Stimulated activated CD4-positive, alpha-beta T cell treated with anti-CD3 and anti-CD28 coated beads, Interleukin-15, amount 100 ng/mL, for 1 hour (primary cell): ENCODE measurements around the gene CTNNA1.
A peak's percentile ranks its signal among the peaks of the same experiment; 100 is the strongest.
"Not testable (repeated sequence)": the region's sequence is repeated elsewhere in the genome, so short reads cannot be mapped to it uniquely, and the experiment has no call there.

Experiments used
- DNase-seq, 2 donors: peaks; one replicate each; pipeline ENCODE4 v3.0.0-alpha.2; 2020; ENCODE audit warnings: low read depth in 1 of 2, low spot score in 1 of 2

Gene CTNNA1, protein sequence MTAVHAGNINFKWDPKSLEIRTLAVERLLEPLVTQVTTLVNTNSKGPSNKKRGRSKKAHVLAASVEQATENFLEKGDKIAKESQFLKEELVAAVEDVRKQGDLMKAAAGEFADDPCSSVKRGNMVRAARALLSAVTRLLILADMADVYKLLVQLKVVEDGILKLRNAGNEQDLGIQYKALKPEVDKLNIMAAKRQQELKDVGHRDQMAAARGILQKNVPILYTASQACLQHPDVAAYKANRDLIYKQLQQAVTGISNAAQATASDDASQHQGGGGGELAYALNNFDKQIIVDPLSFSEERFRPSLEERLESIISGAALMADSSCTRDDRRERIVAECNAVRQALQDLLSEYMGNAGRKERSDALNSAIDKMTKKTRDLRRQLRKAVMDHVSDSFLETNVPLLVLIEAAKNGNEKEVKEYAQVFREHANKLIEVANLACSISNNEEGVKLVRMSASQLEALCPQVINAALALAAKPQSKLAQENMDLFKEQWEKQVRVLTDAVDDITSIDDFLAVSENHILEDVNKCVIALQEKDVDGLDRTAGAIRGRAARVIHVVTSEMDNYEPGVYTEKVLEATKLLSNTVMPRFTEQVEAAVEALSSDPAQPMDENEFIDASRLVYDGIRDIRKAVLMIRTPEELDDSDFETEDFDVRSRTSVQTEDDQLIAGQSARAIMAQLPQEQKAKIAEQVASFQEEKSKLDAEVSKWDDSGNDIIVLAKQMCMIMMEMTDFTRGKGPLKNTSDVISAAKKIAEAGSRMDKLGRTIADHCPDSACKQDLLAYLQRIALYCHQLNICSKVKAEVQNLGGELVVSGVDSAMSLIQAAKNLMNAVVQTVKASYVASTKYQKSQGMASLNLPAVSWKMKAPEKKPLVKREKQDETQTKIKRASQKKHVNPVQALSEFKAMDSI

DNA sequence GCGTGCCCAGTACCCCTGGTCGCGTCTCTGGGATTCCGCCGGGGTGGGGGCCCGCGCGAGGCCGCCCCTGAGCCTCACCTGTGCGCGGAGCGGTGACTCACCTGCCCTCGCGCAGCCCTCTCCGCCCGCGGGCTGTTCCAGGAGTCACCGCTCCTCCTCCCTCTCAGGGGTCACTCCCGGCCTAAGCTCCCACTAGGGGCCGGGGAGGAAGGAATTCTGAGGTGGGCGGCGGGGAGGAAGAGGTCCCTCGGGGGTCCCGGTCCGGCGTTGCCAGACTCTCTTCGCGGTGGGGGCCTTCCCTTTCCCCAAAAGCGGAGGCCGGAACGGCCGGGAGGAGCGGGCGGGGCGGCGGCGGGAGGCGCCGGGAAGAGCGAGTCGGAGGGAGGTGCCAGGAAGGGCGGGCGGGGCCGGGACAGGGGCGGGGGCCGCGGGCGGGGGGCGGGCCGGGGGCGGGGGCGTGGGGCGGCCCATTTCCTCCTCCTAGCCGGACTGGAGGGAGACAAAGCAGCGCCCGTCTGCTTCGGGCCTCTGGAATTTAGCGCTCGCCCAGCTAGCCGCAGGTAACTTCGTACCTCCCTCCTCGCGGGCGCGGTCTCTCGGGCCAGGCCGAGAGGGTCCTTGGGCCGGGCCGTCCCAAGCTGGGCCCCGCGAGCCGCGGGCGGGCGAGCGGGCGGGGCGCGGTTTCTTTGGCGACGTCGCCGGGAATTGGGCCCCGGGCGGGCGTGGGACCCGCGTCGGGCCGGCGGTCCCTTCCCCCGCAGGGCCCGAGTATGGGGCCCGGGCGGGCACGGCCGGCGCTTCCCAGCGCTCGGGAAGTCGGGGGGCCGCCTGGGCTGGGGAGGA lies at the start of gene CTNNA1:
TSS of gene CTNNA1 (plus strand) at position 475 of the 843 bp plus-strand sequence. CDS start 28,500 bp downstream, outside the sequence.
- DNase-seq = peak; percentile 24 to 33

DNA sequence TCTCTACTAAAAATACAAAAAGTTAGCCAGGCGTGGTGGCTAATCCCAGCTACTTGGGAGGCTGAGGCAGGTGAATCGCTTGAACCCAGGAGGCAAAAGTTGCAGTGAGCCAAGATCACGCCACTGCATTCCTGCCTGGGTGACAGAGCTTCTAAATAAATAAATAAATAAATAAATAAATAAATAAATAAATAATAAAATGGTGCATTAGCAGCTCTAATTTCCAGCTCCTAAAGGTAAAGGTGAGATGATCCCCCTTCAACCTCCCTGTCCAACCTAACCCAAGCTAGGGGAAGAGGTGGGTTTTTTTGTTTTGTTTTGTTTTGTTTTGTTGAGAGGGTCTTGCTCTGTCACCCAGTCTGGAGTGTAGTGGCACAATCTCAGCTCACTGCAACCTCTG lies 49.4 kb upstream of the CTNNA1 start:
- not testable (repeated sequence) for DNase-seq

DNA sequence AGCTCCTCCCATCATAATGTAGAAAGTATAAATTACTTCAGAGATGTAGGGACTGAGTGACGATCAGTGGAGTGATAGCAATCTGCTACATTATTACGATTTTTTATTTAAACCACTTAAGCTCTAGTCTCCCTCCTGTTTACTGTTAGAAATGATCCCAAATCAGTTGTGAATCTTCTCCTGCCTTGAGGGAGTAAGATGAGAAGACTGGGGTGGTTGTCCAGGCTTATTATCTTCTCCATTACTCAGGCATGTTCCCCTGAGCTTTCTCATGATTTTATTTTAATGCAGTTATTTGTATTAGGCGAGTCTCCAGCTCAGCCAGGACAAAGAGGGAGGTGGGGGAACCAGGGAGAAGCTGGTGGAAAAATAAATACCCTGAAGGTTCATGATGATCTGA lies 48.2 kb upstream of the CTNNA1 start:
- no peak for DNase-seq

DNA sequence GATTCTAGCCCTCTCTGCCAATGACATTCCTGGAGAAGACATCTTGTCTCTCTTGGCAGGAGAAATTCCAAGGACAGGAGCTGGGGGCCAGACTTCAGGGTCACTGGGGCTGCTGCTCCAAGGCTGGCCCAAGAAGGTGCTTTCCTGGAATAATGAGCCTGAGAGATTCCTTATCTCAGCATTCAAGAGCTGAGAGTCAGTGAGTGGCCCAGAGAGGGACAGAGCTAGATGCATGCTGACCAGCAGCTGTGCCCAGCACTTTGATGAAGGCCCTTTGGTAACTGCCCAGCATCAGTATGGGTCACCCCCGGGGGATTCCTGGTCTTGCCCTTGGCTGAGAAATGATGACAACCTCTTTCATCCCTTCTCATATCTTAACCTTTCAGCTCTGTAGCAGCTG lies 47.7 kb upstream of the CTNNA1 start:
- no peak for DNase-seq

DNA sequence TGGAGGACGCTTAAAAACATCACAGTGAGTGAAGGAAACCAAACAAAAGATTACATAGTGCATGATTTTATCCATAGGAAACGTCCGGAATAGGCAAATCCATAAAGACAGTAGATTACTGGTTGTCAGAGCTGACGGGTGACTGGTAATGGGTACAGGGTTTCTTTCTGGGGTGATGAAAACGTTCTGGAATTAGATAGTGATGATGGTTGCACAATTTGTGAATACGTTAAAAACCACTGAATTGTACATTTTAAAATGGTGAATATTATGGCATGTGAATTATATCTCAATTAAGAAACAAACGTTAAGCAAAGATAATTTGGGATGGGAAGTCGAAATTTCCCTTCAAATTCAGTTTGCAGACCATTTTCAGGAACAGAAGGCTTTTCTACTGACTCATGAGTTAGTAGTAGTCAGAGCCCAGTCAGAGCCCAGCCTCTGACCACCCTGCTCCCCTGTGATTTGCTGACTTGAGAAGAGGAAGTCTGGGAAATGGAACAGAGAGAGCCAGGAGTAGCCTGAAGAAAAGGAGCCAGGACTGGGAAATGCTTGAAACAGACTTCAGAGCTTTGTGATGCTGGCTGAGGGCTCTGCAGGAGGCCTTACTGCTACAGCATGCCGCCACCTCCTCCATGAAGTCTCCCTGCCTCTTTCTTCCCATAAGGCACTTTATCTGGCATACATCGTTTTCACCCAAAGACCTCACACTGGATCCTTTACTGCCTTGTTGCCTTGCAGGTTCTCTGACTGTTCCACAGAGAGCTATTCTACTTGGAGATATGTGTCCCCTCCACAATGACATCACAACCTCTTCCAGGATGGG lies 46.4 kb upstream of the CTNNA1 start:
- no peak for DNase-seq

DNA sequence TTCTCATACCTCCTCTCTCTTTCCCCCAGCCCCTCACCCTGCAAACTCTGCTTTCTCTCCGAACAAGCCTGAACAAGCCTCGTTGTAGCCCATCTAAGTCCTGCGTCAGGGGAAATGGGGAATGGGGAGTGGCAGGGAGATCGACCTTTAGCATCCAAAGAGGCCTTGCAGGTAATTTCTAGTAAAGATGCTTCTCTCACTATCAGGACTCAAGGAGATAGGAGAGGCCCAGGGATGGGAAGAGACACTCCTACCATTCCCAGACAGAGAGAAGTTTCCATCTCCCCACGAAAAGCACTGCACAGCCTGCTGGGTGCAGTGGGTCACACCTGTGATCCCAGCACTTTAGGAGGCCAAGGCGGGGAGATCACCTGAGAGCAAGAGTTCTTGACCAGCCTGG lies 44.4 kb upstream of the CTNNA1 start:
- no peak for DNase-seq

DNA sequence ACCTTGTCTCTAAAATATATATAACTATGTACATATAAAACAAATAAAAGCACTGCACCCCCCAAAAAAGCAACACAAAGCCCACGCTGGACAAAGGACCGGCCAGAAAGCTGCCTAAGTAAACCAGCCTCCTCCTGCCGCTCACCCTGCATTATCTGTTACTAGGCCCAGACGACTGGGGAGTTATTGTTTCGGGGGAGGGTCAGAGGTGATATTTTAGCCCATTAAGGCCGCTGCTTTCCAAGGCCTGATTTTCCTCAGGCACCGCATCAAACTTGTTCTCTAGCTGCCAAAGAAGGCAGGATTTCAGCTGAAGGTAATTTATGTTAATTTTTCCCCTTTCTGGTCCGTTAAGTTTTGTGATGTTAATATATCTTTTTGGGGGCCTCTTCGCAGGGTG lies 44.0 kb upstream of the CTNNA1 start:
- no peak for DNase-seq

DNA sequence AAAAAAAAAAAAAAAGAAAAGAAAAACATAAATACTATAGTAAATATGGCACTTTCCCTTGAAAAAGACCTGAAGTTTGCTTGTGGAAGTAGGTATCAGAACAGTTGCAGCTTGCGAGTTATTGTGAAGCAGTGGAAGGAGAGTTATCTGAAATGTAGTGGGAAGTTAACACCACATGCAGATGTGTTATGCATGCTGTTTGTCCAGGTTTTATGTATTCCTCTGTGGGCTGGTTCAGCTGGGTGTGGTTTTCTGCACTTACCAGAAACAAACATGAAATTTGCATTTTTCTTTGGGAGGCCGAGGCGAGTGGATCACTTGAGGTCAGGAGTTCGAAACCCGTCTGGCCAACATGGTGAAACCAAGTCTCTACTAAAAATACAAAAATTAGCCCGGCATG lies 42.1 kb upstream of the CTNNA1 start:
- no peak for DNase-seq

DNA sequence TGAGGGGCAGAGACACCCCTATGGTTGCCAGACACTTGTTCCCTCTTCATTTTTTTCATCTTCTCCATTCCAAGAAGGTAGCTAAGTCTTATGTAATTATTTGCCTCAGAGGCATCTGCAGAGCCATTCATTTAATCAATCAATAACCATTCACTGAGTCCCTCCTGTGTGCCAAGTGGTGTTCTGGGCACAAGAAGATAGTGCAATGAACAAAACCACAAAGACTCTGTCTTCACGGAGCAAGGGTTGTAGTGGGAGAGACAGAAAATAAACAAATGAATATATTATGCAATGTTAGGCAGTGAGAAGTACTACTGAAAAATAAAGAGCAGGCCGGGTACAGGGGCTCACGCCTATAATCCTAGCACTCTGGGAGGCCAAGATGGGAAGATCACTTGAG lies 41.4 kb upstream of the CTNNA1 start:
- DNase-seq = no peak

DNA sequence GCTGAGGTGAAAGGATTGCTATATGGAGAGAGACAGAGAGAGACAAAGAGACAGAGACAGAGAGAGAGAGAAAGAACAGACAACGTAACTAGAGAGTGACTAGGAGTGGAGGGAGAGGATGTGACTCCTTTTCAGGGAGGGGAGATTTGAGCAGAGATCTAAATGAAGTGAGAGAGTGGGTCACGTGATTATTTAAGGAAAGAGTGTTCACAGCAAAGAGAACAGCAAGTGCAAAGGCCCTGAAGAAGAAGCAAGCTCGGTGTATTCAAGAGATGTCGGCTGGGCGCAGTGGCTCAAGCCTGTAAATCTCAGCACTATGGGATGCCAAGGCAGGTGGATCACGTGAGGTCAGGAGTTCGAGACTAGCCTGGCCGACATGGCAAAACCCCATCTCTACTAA lies 40.9 kb upstream of the CTNNA1 start:
- DNase-seq = no peak

DNA sequence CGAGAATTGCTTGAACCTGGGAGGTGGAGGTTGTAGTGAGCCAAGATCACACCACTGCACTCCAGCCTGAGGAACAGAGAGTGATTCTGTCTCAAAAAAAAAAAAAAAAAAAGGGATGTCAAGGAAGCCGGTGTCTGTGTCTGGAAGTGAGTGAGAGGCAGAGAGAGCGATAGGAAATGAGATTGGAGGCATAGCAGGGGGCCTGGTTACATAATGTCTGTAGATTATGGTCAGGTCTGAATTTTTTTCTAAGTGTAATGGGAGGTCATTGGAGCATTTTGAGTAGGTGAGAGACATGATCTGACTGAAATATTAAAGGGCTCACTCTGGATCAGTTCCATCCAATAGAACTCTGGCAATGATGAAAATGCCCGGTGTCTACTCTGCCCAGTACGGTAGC lies 40.4 kb upstream of the CTNNA1 start:
- DNase-seq = no peak

DNA sequence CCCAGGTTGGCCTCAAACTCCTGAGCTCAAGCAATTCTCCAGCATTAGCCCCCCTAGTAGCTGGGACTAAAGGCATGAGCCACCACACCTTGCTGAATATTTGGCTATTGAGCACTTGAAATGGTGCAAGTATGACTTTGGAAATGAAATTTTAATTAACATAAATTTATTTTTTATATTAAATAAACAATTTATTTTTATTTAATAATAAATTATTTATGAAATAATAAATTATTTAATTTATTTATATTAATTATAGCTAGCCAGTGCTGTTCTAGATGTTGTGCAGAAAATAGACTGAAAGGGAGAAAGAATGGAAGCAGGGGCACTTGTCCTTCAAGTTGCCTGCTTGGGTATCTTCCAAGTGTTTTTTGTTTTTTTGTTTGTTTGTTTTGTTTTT lies 40.0 kb upstream of the CTNNA1 start:
- no peak for DNase-seq

DNA sequence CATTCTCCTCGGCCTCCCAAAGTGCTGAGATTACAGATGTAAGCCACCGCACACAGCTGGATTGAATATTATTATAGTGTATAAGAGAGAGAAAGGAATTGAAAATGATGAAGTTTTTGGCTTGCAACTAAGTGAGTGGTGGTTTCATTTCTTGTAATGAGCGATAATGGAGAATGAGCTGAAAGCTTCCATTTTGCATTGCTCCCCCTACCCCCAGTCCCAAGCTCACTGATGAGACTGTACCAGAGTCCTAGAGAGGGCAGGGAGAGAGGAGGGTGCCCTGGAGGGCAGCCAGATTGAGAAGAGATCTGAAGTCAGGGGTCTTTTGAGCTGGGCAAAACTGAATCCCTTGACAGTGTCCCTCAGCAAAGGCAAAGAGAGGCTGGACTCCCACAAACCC lies 38.5 kb upstream of the CTNNA1 start:
- DNase-seq = no peak

DNA sequence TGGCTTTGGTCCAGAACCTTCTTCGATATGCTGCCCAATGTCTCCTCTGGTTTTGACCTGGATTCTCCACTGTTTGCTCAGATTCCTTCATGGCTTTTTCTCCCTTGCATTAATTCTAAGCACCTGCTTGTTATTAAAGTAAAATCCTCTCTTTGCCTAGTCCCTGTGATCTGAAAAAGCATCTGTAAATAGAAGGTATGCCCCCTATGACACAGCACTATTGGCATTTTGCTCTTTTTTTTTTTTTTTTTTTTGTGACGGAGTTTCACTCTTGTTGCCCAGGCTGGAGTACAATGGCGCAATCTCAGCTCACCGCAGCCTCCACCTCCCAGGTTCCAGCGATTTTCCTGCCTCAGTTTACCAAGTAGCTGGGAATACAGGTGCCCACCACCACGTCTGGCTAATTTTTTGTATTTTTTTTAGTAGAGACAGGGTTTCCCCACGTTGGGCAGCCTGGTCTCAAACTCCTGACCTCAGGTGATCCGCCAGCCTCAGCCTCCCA lies 37.2 kb upstream of the CTNNA1 start:
- DNase-seq = not testable (repeated sequence)

DNA sequence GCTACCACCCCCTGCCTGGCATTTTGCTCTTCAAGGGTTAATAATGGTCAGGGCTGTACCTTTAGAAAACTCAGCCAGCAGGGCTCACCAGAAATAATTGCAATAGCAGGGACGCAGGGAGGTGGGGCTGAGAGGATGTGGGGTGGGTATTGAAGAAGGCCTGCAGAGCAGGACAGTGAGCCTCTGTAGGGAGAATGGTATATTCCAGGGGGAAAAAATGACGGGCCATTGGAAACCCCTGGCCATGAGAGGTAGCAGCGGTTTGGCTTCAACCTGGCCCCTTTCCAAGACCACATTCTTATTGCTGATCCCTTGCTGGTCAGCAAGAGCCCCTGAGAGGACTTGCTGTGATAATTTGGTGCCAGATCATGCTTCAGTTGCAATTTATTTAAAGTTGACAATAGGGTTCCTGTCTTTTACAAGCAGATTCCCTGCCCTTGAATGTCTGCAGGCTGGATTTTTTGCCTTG lies 36.7 kb upstream of the CTNNA1 start:
- no peak for DNase-seq

DNA sequence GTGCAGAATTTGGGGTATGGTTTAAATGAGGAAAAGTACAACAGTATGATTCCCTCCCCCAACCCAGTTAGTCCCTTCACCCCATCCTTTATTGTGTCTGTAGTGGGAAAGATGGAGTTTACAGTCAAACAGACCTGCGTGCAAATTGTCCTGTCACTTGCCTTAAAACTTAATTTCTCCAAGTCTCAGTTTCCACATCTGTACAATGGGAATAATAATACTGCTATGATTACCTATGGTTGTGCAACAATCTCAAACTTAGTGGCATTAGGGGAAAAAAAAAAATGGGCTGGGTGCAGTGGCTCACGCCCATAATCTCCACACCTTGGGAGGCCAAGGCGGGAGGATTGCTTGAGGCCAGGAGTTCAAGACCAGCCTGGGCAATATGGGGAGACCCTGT lies 35.8 kb upstream of the CTNNA1 start:
- no peak for DNase-seq

DNA sequence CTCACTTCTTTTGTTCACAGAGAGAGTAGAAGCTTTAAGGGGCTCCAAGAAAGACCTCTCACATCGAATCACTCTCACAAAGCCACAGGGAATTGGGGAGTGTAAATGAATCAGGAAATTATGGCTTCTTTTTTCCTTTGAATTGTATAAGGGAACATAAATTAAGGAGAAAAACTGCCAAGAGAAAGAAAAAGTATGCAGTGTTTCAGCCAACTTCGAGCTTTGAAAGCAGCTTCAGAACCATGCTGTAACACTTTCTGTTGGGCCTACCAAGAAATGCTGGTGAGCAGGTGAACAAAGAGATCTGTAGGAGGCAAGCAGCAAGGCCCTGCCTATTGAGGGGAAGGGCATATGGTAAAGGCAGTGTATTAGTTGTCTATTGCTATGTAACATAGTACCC lies 33.4 kb upstream of the CTNNA1 start:
- no peak for DNase-seq

DNA sequence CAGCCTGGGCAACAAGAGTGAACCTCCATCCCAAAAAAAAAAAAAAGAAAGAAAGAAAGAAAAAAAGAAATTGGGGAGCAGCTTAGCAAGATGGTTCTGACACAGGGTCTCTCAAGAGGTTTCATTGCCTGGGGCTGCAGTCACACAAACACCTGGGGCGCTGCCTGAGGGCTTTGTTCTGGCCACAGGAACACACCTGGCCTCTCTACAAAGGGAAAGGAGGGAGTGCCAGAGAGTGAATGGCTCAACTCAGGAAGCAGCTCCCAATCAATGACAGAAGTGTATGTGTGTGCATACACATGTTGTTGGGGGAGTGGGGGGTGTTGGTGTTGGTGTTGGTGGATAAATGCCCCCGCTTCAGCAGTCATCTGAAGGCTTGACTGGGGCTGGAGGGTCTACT lies 32.4 kb upstream of the CTNNA1 start:
- DNase-seq = no peak

DNA sequence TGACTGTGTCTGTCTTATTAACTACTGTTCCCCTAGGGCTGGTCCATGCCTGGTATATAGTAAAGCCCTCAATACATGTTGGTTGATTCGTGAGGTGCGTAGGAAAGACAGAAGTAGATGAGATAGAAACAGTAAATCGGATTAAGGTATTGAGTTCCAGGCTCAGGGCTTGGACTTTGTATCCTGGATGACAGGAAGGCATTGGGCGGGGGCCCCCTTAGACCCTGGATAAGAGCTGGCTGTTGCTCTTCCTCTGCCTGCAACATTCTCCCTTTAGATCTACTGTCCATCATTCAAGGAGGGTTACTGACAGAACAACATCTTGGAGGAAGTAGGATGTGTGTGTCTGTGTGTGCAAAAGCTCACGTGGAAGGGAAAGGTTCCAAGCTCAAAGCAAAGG lies 31.2 kb upstream of the CTNNA1 start:
- DNase-seq = no peak

DNA sequence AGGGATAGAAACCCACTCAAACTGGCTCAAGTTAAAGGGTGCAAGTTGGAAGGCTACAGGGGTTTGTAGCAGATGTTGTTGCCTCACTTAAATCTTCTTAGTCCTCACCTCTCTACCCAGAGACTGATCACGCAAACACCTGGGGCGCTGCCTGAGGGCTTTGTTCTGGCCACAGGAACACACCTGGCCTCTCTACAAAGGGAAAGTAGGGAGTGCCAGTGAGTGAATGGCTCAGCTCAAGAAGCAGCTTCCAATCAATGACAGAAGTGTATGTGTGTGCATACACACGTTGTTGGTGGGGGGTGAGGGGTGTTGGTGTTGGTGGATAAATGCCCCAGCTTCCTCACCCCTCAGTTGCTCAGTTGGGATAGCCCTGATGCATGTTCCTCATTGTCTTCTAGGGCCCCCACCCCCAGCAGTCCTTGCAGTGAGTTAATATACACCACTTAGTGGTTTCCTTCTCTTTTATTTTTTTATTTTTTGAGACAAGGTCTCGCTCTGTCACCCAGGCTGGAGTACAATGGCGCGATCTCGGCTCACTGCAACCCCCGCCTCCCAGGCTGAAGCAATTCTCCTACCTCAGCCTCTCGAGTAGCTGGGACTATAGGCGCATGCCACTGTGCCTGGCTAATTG lies 30.6 kb upstream of the CTNNA1 start:
- no peak for DNase-seq
